Mesothelial cell of epicardium (in vitro differentiated cells): ENCODE results near the gene LRRC27. TPM values are rescaled to one million over a fixed set of nuclear protein-coding genes. Genes with fewer than 3 reads are reported as not detected.

Experiments
- DNase-seq, 2 experiments: peaks; one replicate each; pipeline ENCODE4 v3.0.0; 2021; ENCODE audit warnings: low spot score in 2 of 2; ENCODE audit not compliant: unreplicated experiment in 2 of 2
- H3K27ac Mint-ChIP-seq: 2 replicates; pipeline ENCODE4 v1.8.0; 2021; ENCODE audit warnings: mixed read lengths
- H3K27me3 Mint-ChIP-seq: 2 replicates; pipeline ENCODE4 v1.8.0; 2021; ENCODE audit warnings: low read depth, mixed read lengths
- H3K36me3 Mint-ChIP-seq: 2 replicates; pipeline ENCODE4 v1.8.0; 2021; ENCODE audit warnings: mixed read lengths
- H3K4me1 Mint-ChIP-seq: 2 replicates; pipeline ENCODE4 v1.8.0; 2021; ENCODE audit warnings: mixed read lengths
- H3K4me3 Mint-ChIP-seq: 2 replicates; pipeline ENCODE4 v1.8.0; 2021; ENCODE audit warnings: mild to moderate bottlenecking, moderate library complexity, mixed read lengths
- H3K9me3 Mint-ChIP-seq: 2 replicates; pipeline ENCODE4 v1.8.0; 2021; ENCODE audit warnings: mixed read lengths
- CTCF ChIP-seq: fragments of 200-600 bp; sonication (generic); IDR thresholded peaks from one replicate; pipeline ENCODE4 v1.5.0; 2021; ENCODE audit warnings: antibody characterized with exemption; ENCODE audit not compliant: unreplicated experiment
- total RNA-seq: library from RNA; stranded (reverse); gene quantifications from 3 replicates; pipeline ENCODE4 v1.2.1, GENCODE V29; 2021

LRRC27 gene
- total RNA-seq, 1 donor from 2014 or later: 15.2 TPM

GRCh38 chr10:132330486-132330833 is 1.5 kb upstream of the LRRC27 start:
- no peaks in the 10 kb centered on the region for H3K27me3 Mint-ChIP-seq
- H3K4me3 Mint-ChIP-seq: peak overlapping the region; percentile 90
- H3K27ac Mint-ChIP-seq: peak overlapping the region; percentile 53
- H3K4me1 Mint-ChIP-seq: peaks cover 36% of the 10 kb centered on the region
- TF ChIP-seq CTCF: no peak
- H3K36me3 Mint-ChIP-seq: peaks cover 14% of the 10 kb centered on the region
- no peak for DNase-seq
- H3K9me3 Mint-ChIP-seq: no peaks in the 10 kb centered on the region

- Mint-ChIP-seq H3K4me1 (peaks cover 50% of the 10 kb centered on the region), H3K27ac (peak overlapping the region; percentile 93), H3K27me3 (no peaks in the 10 kb centered on the region), H3K9me3 (no peaks in the 10 kb centered on the region), H3K4me3 (peak overlapping the region; percentile 90), H3K36me3 (peaks cover 3% of the 10 kb centered on the region)
- no peak for TF ChIP-seq CTCF
- no peak for DNase-seq
Observed at GRCh38 chr10:132332433-132332754, 401 bp downstream of the LRRC27 start.

DNA sequence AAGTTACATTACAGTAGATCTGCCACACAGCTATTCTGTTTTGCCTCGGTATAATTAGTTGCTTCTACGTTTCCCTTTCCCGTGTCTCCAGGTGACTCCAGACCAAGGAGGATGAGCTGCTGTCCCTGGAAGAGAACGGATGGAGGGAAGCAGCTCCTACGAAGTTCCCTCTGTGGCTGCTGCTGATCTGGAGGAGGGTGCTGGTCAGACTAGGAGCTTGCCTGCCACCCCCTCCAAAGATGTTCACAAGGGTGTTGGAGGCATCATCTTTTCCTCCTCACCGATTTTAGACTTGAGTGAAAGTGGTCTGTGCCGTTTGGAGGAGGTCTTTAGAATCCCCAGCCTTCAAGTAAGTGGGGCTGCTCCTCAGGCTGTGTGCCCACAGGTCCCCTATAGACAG is 1.4 kb downstream of the LRRC27 start:
- no peak for DNase-seq
- H3K4me3 Mint-ChIP-seq: peak overlapping the region; percentile 90
- peaks cover 6% of the 10 kb centered on the region for H3K36me3 Mint-ChIP-seq
- H3K27ac Mint-ChIP-seq: peak overlapping the region; percentile 62
- peaks cover 50% of the 10 kb centered on the region for H3K4me1 Mint-ChIP-seq
- TF ChIP-seq CTCF: no peak
- H3K9me3 Mint-ChIP-seq: no peaks in the 10 kb centered on the region
- H3K27me3 Mint-ChIP-seq: no peaks in the 10 kb centered on the region

GRCh38 chr10:132334631-132335188 is 2.7 kb downstream of the LRRC27 start:
- H3K36me3 Mint-ChIP-seq: peaks cover 8% of the 10 kb centered on the region
- no peaks in the 10 kb centered on the region for H3K27me3 Mint-ChIP-seq
- H3K27ac Mint-ChIP-seq: no peak overlapping the region
- H3K4me1 Mint-ChIP-seq: peaks cover 42% of the 10 kb centered on the region
- H3K4me3 Mint-ChIP-seq: no peak overlapping the region
- no peak for TF ChIP-seq CTCF
- no peak for DNase-seq
- no peaks in the 10 kb centered on the region for H3K9me3 Mint-ChIP-seq

GRCh38 chr10:132335189-132336063 is 3.4 kb downstream of the LRRC27 start:
- no peak for DNase-seq
- Mint-ChIP-seq H3K9me3 (no peaks in the 10 kb centered on the region), H3K27me3 (no peaks in the 10 kb centered on the region), H3K4me1 (peaks cover 35% of the 10 kb centered on the region), H3K27ac (no peak overlapping the region), H3K4me3 (no peak overlapping the region), H3K36me3 (peaks cover 8% of the 10 kb centered on the region)
- no peak for TF ChIP-seq CTCF
